ENCODE data around the gene CDC42EP1. TPM values are rescaled to one million over a fixed set of nuclear protein-coding genes. Genes with fewer than 3 reads are reported as not detected.

The CDC42EP1 gene
- total and polyA plus RNA-seq, 4 experiments from 2014 or later, result not detected

DNA sequence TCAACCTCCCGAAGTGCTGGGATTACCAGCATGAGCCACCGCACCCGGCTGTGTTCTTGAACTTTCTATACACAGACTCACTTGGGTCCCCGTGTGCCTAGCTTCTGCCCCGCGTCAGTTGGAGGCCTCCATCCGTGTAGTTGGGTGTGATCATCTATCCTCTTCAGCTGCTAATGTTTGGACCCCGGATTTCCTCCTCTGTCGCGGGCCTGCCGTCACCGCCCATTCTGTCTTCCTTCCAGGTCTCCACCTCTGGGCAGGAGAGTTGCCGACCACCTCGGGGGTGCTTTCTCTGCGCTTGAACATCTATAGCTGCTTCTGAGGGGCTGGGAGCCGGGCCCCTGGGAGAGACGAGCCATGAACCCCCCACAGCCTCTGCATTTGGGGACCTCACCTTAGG lies 5.5 kb downstream of the CDC42EP1 start:
- H3K27ac ChIP-seq (ENCODE audit: low read depth, low read length), result no peak overlapping the region
- peaks cover 24% of the 10 kb centered on the region for H3K27me3 ChIP-seq (ENCODE audit: insufficient read depth, low read length)
- no peaks in the 10 kb centered on the region for H3K9me3 ChIP-seq (ENCODE audit: control insufficient read depth in 1 of 2, low read length in 2 of 2)
- Mint-ChIP-seq H3K36me3 (no peaks in the 10 kb centered on the region), H3K27ac (peak overlapping the region in 4 of 7 donors; percentile 6 to 81 (median 42)), H3K27me3 (peaks cover 22 to 29% of the 10 kb centered on the region in 2 donors), H3K9me3 (no peaks in the 10 kb centered on the region), H3K4me1 (peaks cover 15 to 48% (median 31%) of the 10 kb centered on the region in 4 donors), H3K4me3 (peak overlapping the region in 3 of 8 donors; percentile 26 to 67 (median 54))
- ChIA-PET POLR2A (ENCODE audit: partially characterized antibody) (interaction anchor here (1.0 to 3.5 kb wide), 9 partner anchors 9 to 256 kb away, joined by 3 to 60 read pairs (median 5); partner anchors contain the start of genes MFNG and NOL12), CTCF (ENCODE audit: partially characterized antibody) (interaction anchor here (1.0 to 21.0 kb wide), 15 partner anchors 9 to 307 kb away, joined by 3 to 523 read pairs (median 8); partner anchors contain the start of gene LGALS2)
- no peak for DNase-seq
- peaks cover 36% of the 10 kb centered on the region for H3K4me1 ChIP-seq (ENCODE audit: insufficient read depth, low read length)
- no peak overlapping the region for H3K4me3 ChIP-seq (ENCODE audit: low read length in 2 of 2)
- H3K36me3 ChIP-seq (ENCODE audit: insufficient read depth, low read length), result no peaks in the 10 kb centered on the region
- intact Hi-C loops (cut with micrococcal nuclease), result loop anchor here (2.0 kb wide), 2 partner anchors 81 to 299 kb away; no protein-coding TSS in a partner anchor

DNA sequence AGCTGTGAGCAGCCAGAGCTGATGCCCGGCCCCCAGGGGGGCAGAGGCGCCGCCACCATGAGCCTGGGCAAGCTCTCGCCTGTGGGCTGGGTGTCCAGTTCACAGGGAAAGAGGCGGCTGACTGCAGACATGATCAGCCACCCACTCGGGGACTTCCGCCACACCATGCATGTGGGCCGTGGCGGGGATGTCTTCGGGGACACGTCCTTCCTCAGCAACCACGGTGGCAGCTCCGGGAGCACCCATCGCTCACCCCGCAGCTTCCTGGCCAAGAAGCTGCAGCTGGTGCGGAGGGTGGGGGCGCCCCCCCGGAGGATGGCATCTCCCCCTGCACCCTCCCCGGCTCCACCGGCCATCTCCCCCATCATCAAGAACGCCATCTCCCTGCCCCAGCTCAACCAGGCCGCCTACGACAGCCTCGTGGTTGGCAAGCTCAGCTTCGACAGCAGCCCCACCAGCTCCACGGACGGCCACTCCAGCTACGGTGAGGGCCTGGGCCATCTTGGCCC lies 6.1 kb downstream of the CDC42EP1 start:
- Mint-ChIP-seq H3K27ac (peak overlapping the region in 3 of 7 donors; percentile 62 to 81 (median 63)), H3K9me3 (no peaks in the 10 kb centered on the region), H3K4me3 (peak overlapping the region in 5 of 8 donors; percentile 57 to 85 (median 70)), H3K36me3 (no peaks in the 10 kb centered on the region), H3K27me3 (peaks cover 20 to 29% of the 10 kb centered on the region in 2 donors), H3K4me1 (peaks cover 15 to 44% (median 31%) of the 10 kb centered on the region in 4 donors)
- Histone ChIP-seq H3K27me3 (ENCODE audit: insufficient read depth, low read length) (peaks cover 19% of the 10 kb centered on the region), H3K36me3 (ENCODE audit: insufficient read depth, low read length) (no peaks in the 10 kb centered on the region), H3K4me1 (ENCODE audit: insufficient read depth, low read length) (peaks cover 30% of the 10 kb centered on the region), H3K4me3 (ENCODE audit: low read length in 2 of 2) (peak overlapping the region; percentile 6 to 15), H3K27ac (ENCODE audit: low read depth, low read length) (no peak overlapping the region), H3K9me3 (ENCODE audit: control insufficient read depth in 1 of 2, low read length in 2 of 2) (no peaks in the 10 kb centered on the region)
- intact Hi-C loops (cut with micrococcal nuclease), result loop anchor here (2.0 kb wide), 2 partner anchors 82 to 300 kb away; no protein-coding TSS in a partner anchor
- ChIA-PET CTCF (ENCODE audit: partially characterized antibody) (interaction anchor here (0.9 to 21.0 kb wide), 33 partner anchors 9 to 486 kb away, joined by 3 to 523 read pairs (median 5); partner anchors contain the start of genes LGALS2, MFNG and PDXP), POLR2A (ENCODE audit: partially characterized antibody) (interaction anchor here (0.8 to 3.5 kb wide), 15 partner anchors 8 to 367 kb away, joined by 3 to 60 read pairs (median 5); partner anchors contain the start of genes GGA1, MFNG and NOL12)
- DNase-seq, result peak; percentile 25 to 71 (median 47)

DNA sequence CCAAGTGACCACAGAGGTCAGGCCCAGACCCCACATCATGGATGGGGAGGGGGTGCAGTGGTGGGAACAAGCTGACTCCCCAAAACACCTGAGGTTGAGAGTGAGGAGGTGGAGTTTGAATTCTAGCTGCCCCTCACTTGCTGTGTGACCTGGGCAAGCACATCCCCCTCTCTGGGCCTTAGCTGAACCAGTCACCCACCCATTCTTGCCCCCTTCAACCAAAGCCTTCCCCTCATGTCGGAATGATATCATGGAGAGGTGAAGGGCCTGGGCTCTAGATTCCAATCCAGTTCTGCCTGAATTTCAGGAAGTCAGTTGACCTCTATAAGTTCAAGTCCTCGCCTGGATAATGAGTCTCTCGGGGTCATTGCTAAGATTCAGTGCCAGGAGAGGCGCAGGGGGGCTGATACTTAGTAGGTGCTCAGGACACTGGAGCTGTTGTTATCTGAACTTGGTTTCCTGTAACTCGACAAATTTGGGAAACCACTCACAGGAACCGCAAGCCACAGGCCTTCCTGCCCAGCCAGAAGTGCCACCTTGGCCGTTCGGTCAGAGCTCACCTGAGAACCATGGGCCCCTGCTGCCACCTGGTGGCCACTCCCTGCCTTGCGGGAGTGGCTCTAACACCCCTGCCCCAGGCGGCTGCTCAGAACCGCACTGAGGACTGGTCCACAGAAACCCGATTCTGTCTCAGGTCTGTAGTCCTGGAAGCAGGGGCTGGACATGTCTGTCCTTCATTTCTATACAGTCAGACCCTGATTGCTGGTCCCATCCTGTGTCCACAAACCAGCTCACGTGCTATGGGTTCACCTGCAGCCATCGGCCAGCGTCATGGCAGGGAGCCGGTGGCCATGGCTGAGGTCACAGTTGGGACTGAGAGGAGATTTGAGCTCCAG lies 6.9 kb downstream of the CDC42EP1 start:
- peak overlapping the region; percentile 58 to 85 (median 70) for H3K4me3 Mint-ChIP-seq
- H3K27ac Mint-ChIP-seq, result peak overlapping the region; percentile 8 to 81 (median 57)
- H3K27ac ChIP-seq (ENCODE audit: low read depth, low read length), result no peak overlapping the region

DNA sequence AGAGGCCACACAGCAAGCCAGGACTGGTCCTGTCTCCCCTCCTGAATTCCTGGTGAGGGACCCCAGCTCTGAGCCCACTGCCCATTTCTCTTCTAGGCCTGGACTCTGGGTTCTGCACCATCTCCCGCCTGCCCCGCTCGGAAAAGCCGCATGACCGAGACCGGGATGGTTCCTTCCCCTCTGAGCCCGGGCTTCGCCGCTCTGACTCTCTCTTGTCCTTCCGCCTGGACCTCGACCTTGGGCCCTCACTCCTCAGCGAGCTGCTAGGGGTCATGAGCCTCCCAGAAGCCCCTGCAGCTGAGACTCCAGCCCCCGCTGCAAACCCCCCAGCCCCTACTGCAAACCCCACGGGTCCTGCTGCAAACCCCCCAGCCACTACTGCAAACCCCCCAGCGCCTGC lies 7.7 kb downstream of the CDC42EP1 start:
- Mint-ChIP-seq H3K36me3 (no peaks in the 10 kb centered on the region), H3K9me3 (no peaks in the 10 kb centered on the region), H3K27me3 (peaks cover 9 to 19% of the 10 kb centered on the region in 2 donors), H3K4me3 (no peak overlapping the region), H3K4me1 (peaks cover 11 to 34% (median 23%) of the 10 kb centered on the region in 4 donors), H3K27ac (peak overlapping the region in 1 of 7 donors; percentile 81)
- CTCF ChIA-PET (ENCODE audit: partially characterized antibody), result interaction anchor here (0.6 to 21.0 kb wide), 27 partner anchors 9 to 700 kb away, joined by 3 to 523 read pairs (median 5); partner anchors contain the start of genes LGALS2 and PDXP
- no peak overlapping the region for H3K27ac ChIP-seq (ENCODE audit: low read depth, low read length)
- DNase-seq, result no peak
- peaks cover 7% of the 10 kb centered on the region for H3K27me3 ChIP-seq (ENCODE audit: insufficient read depth, low read length)
- H3K36me3 ChIP-seq (ENCODE audit: insufficient read depth, low read length), result no peaks in the 10 kb centered on the region
- H3K4me3 ChIP-seq (ENCODE audit: low read length in 2 of 2), result no peak overlapping the region
- POLR2A ChIA-PET (ENCODE audit: partially characterized antibody), result interaction anchor here (0.8 to 3.5 kb wide), 8 partner anchors 19 to 368 kb away, joined by 3 to 60 read pairs (median 6); partner anchors contain the start of gene MFNG
- no peaks in the 10 kb centered on the region for H3K9me3 ChIP-seq (ENCODE audit: control insufficient read depth in 1 of 2, low read length in 2 of 2)
- peaks cover 20% of the 10 kb centered on the region for H3K4me1 ChIP-seq (ENCODE audit: insufficient read depth, low read length)
- intact Hi-C loops (cut with micrococcal nuclease), result no loop called here

More for the DNA sequence above, 6.9 kb downstream of the CDC42EP1 start:
- intact Hi-C loops (cut with micrococcal nuclease), result loop anchor here (1.0 to 2.0 kb wide), 5 partner anchors 25 to 300 kb away; no protein-coding TSS in a partner anchor
- Mint-ChIP-seq H3K36me3 (no peaks in the 10 kb centered on the region), H3K27me3 (peaks cover 14 to 24% of the 10 kb centered on the region in 2 donors), H3K4me1 (peaks cover 11 to 36% (median 25%) of the 10 kb centered on the region in 4 donors), H3K9me3 (no peaks in the 10 kb centered on the region)
- Histone ChIP-seq H3K4me1 (ENCODE audit: insufficient read depth, low read length) (peaks cover 23% of the 10 kb centered on the region), H3K4me3 (ENCODE audit: low read length in 2 of 2) (peak overlapping the region; percentile 6 to 15), H3K36me3 (ENCODE audit: insufficient read depth, low read length) (no peaks in the 10 kb centered on the region), H3K9me3 (ENCODE audit: control insufficient read depth in 1 of 2, low read length in 2 of 2) (no peaks in the 10 kb centered on the region), H3K27me3 (ENCODE audit: insufficient read depth, low read length) (peaks cover 11% of the 10 kb centered on the region)
- ChIA-PET CTCF (ENCODE audit: partially characterized antibody) (interaction anchor here (0.6 to 21.0 kb wide), 43 partner anchors 8 to 701 kb away, joined by 3 to 523 read pairs (median 5); partner anchors contain the start of genes LGALS2, MFNG and PDXP), POLR2A (ENCODE audit: partially characterized antibody) (interaction anchor here (0.8 to 3.5 kb wide), 16 partner anchors 9 to 367 kb away, joined by 3 to 60 read pairs (median 5); partner anchors contain the start of genes GGA1, MFNG, NOL12 and RAC2)
- DNase-seq, result peak; percentile 87 to 91 (median 89)

DNA sequence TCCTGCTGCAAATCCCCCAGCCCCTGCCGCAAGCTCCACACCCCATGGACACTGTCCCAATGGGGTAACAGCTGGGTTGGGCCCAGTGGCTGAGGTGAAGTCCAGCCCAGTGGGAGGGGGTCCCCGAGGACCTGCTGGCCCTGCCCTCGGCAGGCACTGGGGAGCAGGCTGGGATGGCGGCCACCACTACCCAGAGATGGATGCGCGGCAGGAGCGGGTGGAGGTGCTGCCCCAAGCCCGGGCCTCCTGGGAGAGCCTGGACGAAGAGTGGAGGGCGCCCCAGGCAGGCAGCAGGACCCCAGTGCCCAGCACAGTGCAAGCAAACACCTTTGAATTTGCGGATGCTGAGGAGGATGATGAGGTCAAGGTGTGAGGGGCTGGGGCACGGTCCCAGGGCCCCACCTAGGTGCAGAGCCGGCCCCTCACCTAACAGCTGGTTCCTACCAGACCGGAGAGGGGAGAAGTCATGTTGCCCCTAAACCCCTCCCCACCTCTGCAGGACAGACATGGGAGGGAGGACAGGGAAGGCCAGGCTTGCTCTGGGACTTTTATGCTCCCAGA lies 8.2 kb downstream of the CDC42EP1 start:
- H3K4me3 ChIP-seq (ENCODE audit: low read length in 2 of 2), result no peak overlapping the region
- POLR2A ChIA-PET (ENCODE audit: partially characterized antibody), result interaction anchor here (0.8 to 3.5 kb wide), 4 partner anchors 24 to 252 kb away, joined by 3 to 60 read pairs (median 18); partner anchors contain the start of gene MFNG
- H3K27me3 Mint-ChIP-seq, result peaks cover 4 to 14% of the 10 kb centered on the region in 2 donors
- H3K27ac ChIP-seq (ENCODE audit: low read depth, low read length), result no peak overlapping the region
- H3K4me1 Mint-ChIP-seq, result peaks cover 11 to 29% (median 19%) of the 10 kb centered on the region in 4 donors
- H3K4me3 Mint-ChIP-seq, result no peak overlapping the region
- CTCF ChIA-PET (ENCODE audit: partially characterized antibody), result interaction anchor here (0.6 to 21.0 kb wide), 8 partner anchors 10 to 545 kb away, joined by 3 to 523 read pairs (median 8); partner anchors contain the start of gene LGALS2
- peaks cover 20% of the 10 kb centered on the region for H3K4me1 ChIP-seq (ENCODE audit: insufficient read depth, low read length)
- H3K9me3 Mint-ChIP-seq, result no peaks in the 10 kb centered on the region
- no peaks in the 10 kb centered on the region for H3K9me3 ChIP-seq (ENCODE audit: control insufficient read depth in 1 of 2, low read length in 2 of 2)
- H3K27me3 ChIP-seq (ENCODE audit: insufficient read depth, low read length), result peaks cover 7% of the 10 kb centered on the region
- no peaks in the 10 kb centered on the region for H3K36me3 ChIP-seq (ENCODE audit: insufficient read depth, low read length)
- no peak for DNase-seq
- intact Hi-C loops (cut with micrococcal nuclease), result no loop called here
- peak overlapping the region in 1 of 7 donors; percentile 81 for H3K27ac Mint-ChIP-seq
- no peaks in the 10 kb centered on the region for H3K36me3 Mint-ChIP-seq

Measured in CD4-positive, alpha-beta memory T cell (primary cell).